Neural cell (in vitro differentiated cells): ENCODE data around the gene EYS. TPM values are rescaled to one million over a fixed set of nuclear protein-coding genes. Genes with fewer than 3 reads are reported as not detected.

ENCODE experiments used
- H2AFZ ChIP-seq: fragments of 200-600, 300-800 bp; sonication (generic), shearing (Covaris generic); 2 replicates; pipeline ENCODE4 v1.6.0; 2014; ENCODE audit warnings: low read depth, mild to moderate bottlenecking, antibody characterized with exemption, low read length, moderate library complexity
- H3F3A ChIP-seq: fragments of 200-600 bp; shearing (Covaris generic); 2 replicates; pipeline ENCODE4 v1.6.1; 2016; ENCODE audit warnings: mild to moderate bottlenecking, moderate library complexity, mixed read lengths, antibody characterized with exemption, low read length; ENCODE audit not compliant: insufficient read depth, poor library complexity, severe bottlenecking
- H3K27ac ChIP-seq: fragments of 200-600, 300-800 bp; sonication (generic), shearing (Covaris generic); 2 replicates; pipeline ENCODE4 v1.5.1; 2014; ENCODE audit warnings: mild to moderate bottlenecking, low read length, moderate library complexity
- H3K27me3 ChIP-seq: fragments of 300-800, 200-600 bp; sonication (generic), shearing (Covaris generic); 2 replicates; pipeline ENCODE4 v1.6.0; 2014; ENCODE audit warnings: mild to moderate bottlenecking, low read depth, low read length, moderate library complexity; ENCODE audit not compliant: insufficient read depth
- H3K36me3 ChIP-seq: fragments of 300-800, 200-600 bp; sonication (generic), shearing (Covaris generic); 2 replicates; pipeline ENCODE4 v1.5.1; 2014; ENCODE audit warnings: mild to moderate bottlenecking, antibody characterized with exemption, low read length, moderate library complexity; ENCODE audit not compliant: insufficient read depth
- H3K4me2 ChIP-seq: fragments of 300-800, 200-600 bp; sonication (generic), shearing (Covaris generic); 2 replicates; pipeline ENCODE4 v1.6.0; 2014; ENCODE audit warnings: mild to moderate bottlenecking, low read length
- H3K4me3 ChIP-seq: fragments of 300-800, 200-600 bp; sonication (generic), shearing (Covaris generic); 2 replicates; pipeline ENCODE4 v1.5.1; 2014; ENCODE audit warnings: mild to moderate bottlenecking, low read length, moderate library complexity
- H3K79me2 ChIP-seq: fragments of 200-600 bp; shearing (Covaris generic); replicated peaks from 2 replicates; pipeline ENCODE4 v1.6.0; 2014; ENCODE audit warnings: mild to moderate bottlenecking, low read length, moderate library complexity; ENCODE audit not compliant: insufficient read depth
- H3K9ac ChIP-seq: fragments of 300-800, 200-600 bp; sonication (generic), shearing (Covaris generic); 2 replicates; pipeline ENCODE4 v1.6.1; 2016; ENCODE audit warnings: mild to moderate bottlenecking, low read length, mixed read lengths
- H3K9me2 ChIP-seq: fragments of 200-600 bp; shearing (Covaris generic); 2 replicates; pipeline ENCODE4 v1.6.1; 2016; ENCODE audit warnings: mild to moderate bottlenecking, low read length, mixed read lengths; ENCODE audit not compliant: insufficient read depth
- H3K9me3 ChIP-seq: fragments of 200-600, 300-800 bp; sonication (generic), shearing (Covaris generic); 2 replicates; pipeline ENCODE4 v1.6.1; 2016; ENCODE audit warnings: mild to moderate bottlenecking, mixed run types, low read length, moderate library complexity, mixed read lengths
- H4K20me1 ChIP-seq: fragments of 200-600 bp; shearing (Covaris generic); 2 replicates; pipeline ENCODE4 v1.6.1; 2016; ENCODE audit warnings: mild to moderate bottlenecking, mixed run types; ENCODE audit not compliant: insufficient read depth
- CTCF ChIP-seq: fragments of 450-650 bp; IDR thresholded peaks from 2 replicates; pipeline ENCODE4 v1.5.1; 2014; ENCODE audit warnings: antibody characterized with exemption, mild to moderate bottlenecking, moderate library complexity; ENCODE audit not compliant: poor library complexity, severe bottlenecking
- EP300 ChIP-seq: fragments of 450-650 bp; conservative IDR thresholded peaks from 2 replicates; pipeline ENCODE4 v1.6.1; 2014; ENCODE audit warnings: antibody characterized with exemption, mild to moderate bottlenecking, moderate library complexity; ENCODE audit not compliant: poor library complexity, severe bottlenecking
- EZH2 ChIP-seq: fragments of 200-600, 300-800 bp; shearing (Covaris generic), sonication (generic); IDR thresholded peaks from 2 replicates; pipeline ENCODE4 v1.6.1; 2014; ENCODE audit warnings: antibody characterized with exemption, low read length, borderline replicate concordance, mild to moderate bottlenecking; ENCODE audit not compliant: insufficient read depth, poor library complexity, severe bottlenecking
- MXI1 ChIP-seq: fragments of 450-650 bp; conservative IDR thresholded peaks from 2 replicates; pipeline ENCODE4 v1.6.1; 2014; ENCODE audit warnings: antibody characterized with exemption, mild to moderate bottlenecking; ENCODE audit not compliant: poor library complexity, severe bottlenecking
- POLR2AphosphoS5 ChIP-seq: IDR thresholded peaks from 2 replicates; pipeline ENCODE4 v1.6.1; 2012
- RAD21 ChIP-seq: fragments of 450-650 bp; conservative IDR thresholded peaks from 2 replicates; pipeline ENCODE4 v1.6.1; 2014; ENCODE audit warnings: antibody characterized with exemption, mild to moderate bottlenecking, moderate library complexity
- SMC3 ChIP-seq: fragments of 450-650 bp; conservative IDR thresholded peaks from 2 replicates; pipeline ENCODE4 v1.6.1; 2014; ENCODE audit warnings: antibody characterized with exemption, mild to moderate bottlenecking, moderate library complexity; ENCODE audit not compliant: poor library complexity
- TAF1 ChIP-seq: IDR thresholded peaks from 2 replicates; pipeline ENCODE4 v1.6.1; 2012; ENCODE audit warnings: low read depth
- polyA plus RNA-seq: library from polyadenylated mRNA; depleted of rRNA; stranded (reverse); fragments of >200 nt; gene quantifications from 2 replicates; pipeline ENCODE4 v1.2.3, GENCODE V29; 2014
- TF ChIP-seq, protein P1 (sequence below): IDR thresholded peaks from 2 replicates; pipeline ENCODE4 v1.6.1; 2012; ENCODE audit warnings: borderline replicate concordance

Gene EYS
- polyA plus RNA-seq, 1 donor from 2014 or later = 0.38 TPM

DNA sequence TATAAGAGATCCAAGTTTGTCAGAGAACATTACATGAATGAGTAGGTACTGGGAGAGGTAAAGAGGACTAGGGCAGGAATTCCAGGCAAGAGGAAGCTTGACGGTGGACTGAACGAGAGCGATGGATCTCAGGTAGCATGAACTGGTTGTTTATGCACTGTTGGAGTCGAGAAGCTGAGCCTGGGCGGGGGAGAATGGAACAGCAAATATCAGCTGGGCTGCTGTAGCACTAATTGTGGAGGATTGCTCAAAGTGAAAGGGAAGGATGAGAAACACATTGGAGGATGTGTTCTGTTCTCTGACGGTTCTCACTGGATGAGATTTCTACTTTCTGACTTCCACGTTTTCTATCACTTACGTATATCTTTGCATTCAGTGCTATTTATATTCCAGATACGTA, 1907.2 kb downstream of the EYS start:
- H3K79me2 ChIP-seq = no peaks in the 10 kb centered on the region
- no peaks in the 10 kb centered on the region for H4K20me1 ChIP-seq
- no peak overlapping the region for H3K4me3 ChIP-seq
- H3K27me3 ChIP-seq = no peaks in the 10 kb centered on the region
- H3K9me3 ChIP-seq = no peaks in the 10 kb centered on the region
- H3K9ac ChIP-seq = no peak overlapping the region
- H3K27ac ChIP-seq = no peak overlapping the region
- TF ChIP-seq SMC3 = no peak
- TF ChIP-seq, protein P1, sequence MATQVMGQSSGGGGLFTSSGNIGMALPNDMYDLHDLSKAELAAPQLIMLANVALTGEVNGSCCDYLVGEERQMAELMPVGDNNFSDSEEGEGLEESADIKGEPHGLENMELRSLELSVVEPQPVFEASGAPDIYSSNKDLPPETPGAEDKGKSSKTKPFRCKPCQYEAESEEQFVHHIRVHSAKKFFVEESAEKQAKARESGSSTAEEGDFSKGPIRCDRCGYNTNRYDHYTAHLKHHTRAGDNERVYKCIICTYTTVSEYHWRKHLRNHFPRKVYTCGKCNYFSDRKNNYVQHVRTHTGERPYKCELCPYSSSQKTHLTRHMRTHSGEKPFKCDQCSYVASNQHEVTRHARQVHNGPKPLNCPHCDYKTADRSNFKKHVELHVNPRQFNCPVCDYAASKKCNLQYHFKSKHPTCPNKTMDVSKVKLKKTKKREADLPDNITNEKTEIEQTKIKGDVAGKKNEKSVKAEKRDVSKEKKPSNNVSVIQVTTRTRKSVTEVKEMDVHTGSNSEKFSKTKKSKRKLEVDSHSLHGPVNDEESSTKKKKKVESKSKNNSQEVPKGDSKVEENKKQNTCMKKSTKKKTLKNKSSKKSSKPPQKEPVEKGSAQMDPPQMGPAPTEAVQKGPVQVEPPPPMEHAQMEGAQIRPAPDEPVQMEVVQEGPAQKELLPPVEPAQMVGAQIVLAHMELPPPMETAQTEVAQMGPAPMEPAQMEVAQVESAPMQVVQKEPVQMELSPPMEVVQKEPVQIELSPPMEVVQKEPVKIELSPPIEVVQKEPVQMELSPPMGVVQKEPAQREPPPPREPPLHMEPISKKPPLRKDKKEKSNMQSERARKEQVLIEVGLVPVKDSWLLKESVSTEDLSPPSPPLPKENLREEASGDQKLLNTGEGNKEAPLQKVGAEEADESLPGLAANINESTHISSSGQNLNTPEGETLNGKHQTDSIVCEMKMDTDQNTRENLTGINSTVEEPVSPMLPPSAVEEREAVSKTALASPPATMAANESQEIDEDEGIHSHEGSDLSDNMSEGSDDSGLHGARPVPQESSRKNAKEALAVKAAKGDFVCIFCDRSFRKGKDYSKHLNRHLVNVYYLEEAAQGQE = no peak
- no peak for TF ChIP-seq EZH2
- no peak for TF ChIP-seq EP300
- TF ChIP-seq RAD21 = no peak
- TF ChIP-seq POLR2AphosphoS5 = no peak
- TF ChIP-seq CTCF = no peak
- no peak for TF ChIP-seq MXI1
- no peak for TF ChIP-seq TAF1
- no peaks in the 10 kb centered on the region for H3F3A ChIP-seq
- no peak overlapping the region for H2AFZ ChIP-seq
- no peak overlapping the region for H3K4me2 ChIP-seq
- no peaks in the 10 kb centered on the region for H3K36me3 ChIP-seq
- no peaks in the 10 kb centered on the region for H3K9me2 ChIP-seq

DNA sequence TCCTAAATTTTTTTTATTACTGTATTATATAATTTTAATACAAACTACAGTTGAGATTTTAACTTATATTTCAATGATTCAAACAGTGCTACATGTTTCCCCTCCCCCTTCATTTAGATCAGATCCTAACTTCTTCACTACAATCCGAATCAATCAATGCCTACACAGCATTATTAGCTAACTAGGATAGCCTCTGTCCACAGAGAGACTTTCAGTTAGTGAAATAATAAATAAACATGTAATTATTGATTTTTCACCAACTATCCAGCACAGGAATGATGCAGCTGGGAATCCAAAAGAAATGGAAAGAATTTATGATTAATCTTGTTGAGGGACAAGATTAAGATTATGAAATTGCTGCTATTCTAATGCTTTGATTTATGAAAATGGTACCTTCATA, 1907.7 kb downstream of the EYS start:
- Histone ChIP-seq H3K79me2 (no peaks in the 10 kb centered on the region), H2AFZ (no peak overlapping the region), H4K20me1 (no peaks in the 10 kb centered on the region), H3F3A (no peaks in the 10 kb centered on the region), H3K27me3 (no peaks in the 10 kb centered on the region), H3K9me2 (no peaks in the 10 kb centered on the region), H3K9ac (no peak overlapping the region), H3K27ac (no peak overlapping the region), H3K4me3 (no peak overlapping the region), H3K4me2 (no peak overlapping the region), H3K36me3 (no peaks in the 10 kb centered on the region), H3K9me3 (no peaks in the 10 kb centered on the region)
- TF ChIP-seq POLR2AphosphoS5 (no peak), EP300 (no peak), EZH2 (no peak), RAD21 (no peak), SMC3 (no peak), TAF1 (no peak), MXI1 (no peak), CTCF (no peak)
- TF ChIP-seq, protein P1 = no peak
